IPS-NIHi11 (cell line): Measurements from ENCODE around the gene TRIM29.

Experiments
- DNase-seq: peaks from one replicate; pipeline ENCODE4 v3.0.0; 2012; ENCODE audit warnings: mixed read lengths, low spot score

The TRIM29 gene

GRCh38 chr11:120096369-120097191 lies 41.3 kb downstream of the TRIM29 start:
- DNase-seq = peak; percentile 39

GRCh38 chr11:120095516-120095915 lies 42.4 kb downstream of the TRIM29 start:
- DNase-seq = no peak

- DNase-seq = no peak
Measured at GRCh38 chr11:120091701-120092100, 46.2 kb downstream of the TRIM29 start.

GRCh38 chr11:120091121-120091520 lies 46.8 kb downstream of the TRIM29 start:
- DNase-seq = no peak

GRCh38 chr11:120090411-120090810 lies 47.5 kb downstream of the TRIM29 start:
- no peak for DNase-seq

GRCh38 chr11:120089036-120090001 lies 48.6 kb downstream of the TRIM29 start:
- no peak for DNase-seq

- no peak for DNase-seq
Measured at GRCh38 chr11:120088056-120088455, 49.9 kb downstream of the TRIM29 start.

GRCh38 chr11:120086651-120087050 lies 51.3 kb downstream of the TRIM29 start:
- no peak for DNase-seq

GRCh38 chr11:120079750-120080610 lies 57.9 kb downstream of the TRIM29 start:
- peak; percentile 76 for DNase-seq

- DNase-seq = no peak
Measured at GRCh38 chr11:120078397-120078796, 59.5 kb downstream of the TRIM29 start.

GRCh38 chr11:120074076-120074475 lies 63.8 kb downstream of the TRIM29 start:
- DNase-seq = no peak

GRCh38 chr11:120073196-120073595 lies 64.7 kb downstream of the TRIM29 start:
- DNase-seq = no peak

- no peak for DNase-seq
Measured at GRCh38 chr11:120068114-120068573, 69.8 kb downstream of the TRIM29 start.

- no peak for DNase-seq
Measured at GRCh38 chr11:120067438-120068113, 70.3 kb downstream of the TRIM29 start.

GRCh38 chr11:120066738-120067437 lies 71.0 kb downstream of the TRIM29 start:
- DNase-seq = no peak

- no peak for DNase-seq
Measured at GRCh38 chr11:120065876-120066275, 72.0 kb downstream of the TRIM29 start.

- no peak for DNase-seq
Measured at GRCh38 chr11:120065176-120065575, 72.7 kb downstream of the TRIM29 start.

GRCh38 chr11:120064341-120064740 lies 73.6 kb downstream of the TRIM29 start:
- DNase-seq = no peak

- no peak for DNase-seq
Measured at GRCh38 chr11:120063686-120064340, 74.1 kb downstream of the TRIM29 start.

GRCh38 chr11:120062561-120062930 lies 75.4 kb downstream of the TRIM29 start:
- DNase-seq = no peak
